Testis (tissue), 3 donors: Measurements from ENCODE around the gene FCRL6. TPM values are rescaled to one million over a fixed set of nuclear protein-coding genes. Genes with fewer than 3 reads are reported as not detected.

ENCODE experiments used
- DNase-seq: peaks from one replicate; pipeline ENCODE4 v3.0.0-alpha.2; 2019
- H3K27ac ChIP-seq, 2 donors: fragments of 200-600 bp; sonication (generic); one replicate each; pipeline ENCODE4 v1.5.1; 2019
- H3K27me3 ChIP-seq: fragments of 200-600 bp; sonication (generic); one replicate; pipeline ENCODE4 v1.5.1; 2019
- H3K36me3 ChIP-seq: fragments of 200-600 bp; sonication (generic); one replicate; pipeline ENCODE4 v1.5.1; 2017; ENCODE audit warnings: low read depth; ENCODE audit errors: missing control alignments
- H3K4me1 ChIP-seq: fragments of 200-600 bp; sonication (generic); one replicate; pipeline ENCODE4 v1.5.1; 2019
- H3K4me3 ChIP-seq, 2 donors: fragments of 200-600 bp; sonication (generic); one replicate each; pipeline ENCODE4 v1.5.1; 2017 to 2019
- H3K9me3 ChIP-seq: fragments of 200-600 bp; sonication (generic); one replicate; pipeline ENCODE4 v1.5.1; 2017
- CTCF ChIP-seq, 3 experiments: fragments of 450-650 bp in 2 of 3; fragments of 200-600 bp in 1 of 3; sonication (generic) in 1 of 3; IDR thresholded peaks; one replicate each; pipeline ENCODE4 v1.5.1; 2016 to 2019; ENCODE audit warnings: antibody characterized with exemption in 3 of 3, mild to moderate bottlenecking in 2 of 3, moderate library complexity in 1 of 3
- POLR2A ChIP-seq: fragments of 450-650 bp; IDR thresholded peaks from one replicate; pipeline ENCODE4 v1.6.1; 2017; ENCODE audit warnings: antibody characterized with exemption, mild to moderate bottlenecking, moderate library complexity
- WGBS, 2 donors: methylation state at CpG; one replicate each; pipeline ENCODE4 v1.1.5; 2018; 5-methylcytosine and 5-hydroxymethylcytosine counted together
- intact Hi-C: fragments of 100-400 bp; cut with DNase I; formaldehyde crosslinking; loops from one replicate; pipeline ENCODE4 v1.15.1; 2023; ENCODE audit warnings: low total_unique reads
- polyA plus RNA-seq: library from polyadenylated mRNA; stranded (reverse); fragments of 350-450 nt; fragmentation: Illumina TruSeq; extraction: RNeasy Lipid Tissue Mini Kit (QIAGEN cat#74804); gene quantifications from one replicate; pipeline ENCODE4 v1.2.3, GENCODE V29; 2014; ENCODE audit warnings: low read depth, low replicate concordance; ENCODE audit not compliant: insufficient read depth
- total RNA-seq, 2 donors: library from RNA; depleted of rRNA; stranded (reverse); fragments of >200 nt; gene quantifications; one replicate each; pipeline ENCODE4 v1.2.3, GENCODE V29; 2016

Gene FCRL6
- total and polyA plus RNA-seq, 3 donors from 2014 or later = 0.56 to 1.3 TPM; not detected in 1

DNA sequence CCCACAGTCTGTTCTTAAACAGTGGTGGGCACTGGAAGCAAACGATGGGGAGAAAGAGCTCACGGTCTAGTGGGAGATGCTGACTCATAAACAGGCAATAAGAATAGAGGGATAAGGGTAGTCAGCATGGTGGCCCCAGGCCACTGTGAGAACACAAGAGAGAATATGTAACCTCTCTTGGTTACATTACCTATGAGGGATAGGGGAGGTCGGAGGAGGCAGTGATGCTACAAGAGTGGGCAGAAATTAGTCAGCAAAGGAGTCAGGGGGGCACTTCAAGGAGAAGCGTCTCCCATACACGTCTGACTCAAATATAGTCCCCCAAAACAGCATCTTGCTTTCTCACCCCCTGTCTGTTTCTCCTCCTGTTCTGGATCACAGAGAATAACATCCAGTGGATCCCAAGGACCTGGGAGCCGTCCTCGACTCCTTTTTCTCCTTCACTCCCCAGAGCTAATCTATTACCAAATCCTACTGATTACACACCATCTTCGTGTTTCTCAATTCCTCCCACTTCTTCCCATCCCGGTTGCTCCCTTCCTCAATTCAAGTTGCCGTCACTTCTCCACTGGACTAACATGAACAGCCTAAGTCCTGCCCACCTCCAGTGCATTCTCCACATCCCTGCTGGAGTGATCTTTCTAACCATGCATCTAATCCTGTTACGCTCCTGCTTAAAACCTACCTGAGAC, 26.6 kb downstream of the FCRL6 start:
- Histone ChIP-seq H3K9me3 (no peaks in the 10 kb centered on the region), H3K27ac (no peak overlapping the region), H3K36me3 (no peaks in the 10 kb centered on the region), H3K4me3 (no peak overlapping the region), H3K27me3 (no peaks in the 10 kb centered on the region), H3K4me1 (no peaks in the 10 kb centered on the region)
- TF ChIP-seq POLR2A (no peak), CTCF (IDR thresholded peaks at IDR 0.05) (no peak)
- DNase-seq = no peak
- WGBS, 2 donors = 85 to 89% methylated on average over 11 of the region's 11 CpGs
- intact Hi-C loops = no loop called here

DNA sequence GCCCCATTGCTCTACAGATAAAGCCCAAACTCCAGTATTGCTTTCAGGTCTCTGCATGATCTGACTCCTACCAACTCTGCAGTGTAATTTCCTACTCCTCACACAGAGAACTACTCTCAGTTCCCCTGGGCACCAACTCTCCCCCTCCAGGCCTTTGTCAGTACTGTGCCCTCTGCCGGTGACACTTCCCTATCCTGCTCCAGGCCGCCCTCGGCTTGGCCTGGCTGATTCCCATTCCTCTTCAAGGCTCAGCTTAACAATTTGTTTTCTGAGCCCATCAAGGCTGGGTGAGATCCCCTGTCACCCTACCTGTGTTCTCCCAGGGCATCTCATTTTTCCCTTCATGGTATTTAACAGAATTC, 27.1 kb downstream of the FCRL6 start:
- H3K9me3 ChIP-seq = no peaks in the 10 kb centered on the region
- peak; percentile 59 for DNase-seq
- H3K27ac ChIP-seq = no peak overlapping the region
- H3K27me3 ChIP-seq = no peaks in the 10 kb centered on the region
- TF ChIP-seq CTCF (IDR thresholded peaks at IDR 0.05) = peak in 2 of 3 experiments; percentile 21 to 36
- TF ChIP-seq POLR2A = no peak
- WGBS, 2 donors = 48 to 67% methylated on average over 3 of the region's 3 CpGs
- intact Hi-C loops = no loop called here
- no peak overlapping the region for H3K4me3 ChIP-seq
- no peaks in the 10 kb centered on the region for H3K4me1 ChIP-seq
- no peaks in the 10 kb centered on the region for H3K36me3 ChIP-seq

DNA sequence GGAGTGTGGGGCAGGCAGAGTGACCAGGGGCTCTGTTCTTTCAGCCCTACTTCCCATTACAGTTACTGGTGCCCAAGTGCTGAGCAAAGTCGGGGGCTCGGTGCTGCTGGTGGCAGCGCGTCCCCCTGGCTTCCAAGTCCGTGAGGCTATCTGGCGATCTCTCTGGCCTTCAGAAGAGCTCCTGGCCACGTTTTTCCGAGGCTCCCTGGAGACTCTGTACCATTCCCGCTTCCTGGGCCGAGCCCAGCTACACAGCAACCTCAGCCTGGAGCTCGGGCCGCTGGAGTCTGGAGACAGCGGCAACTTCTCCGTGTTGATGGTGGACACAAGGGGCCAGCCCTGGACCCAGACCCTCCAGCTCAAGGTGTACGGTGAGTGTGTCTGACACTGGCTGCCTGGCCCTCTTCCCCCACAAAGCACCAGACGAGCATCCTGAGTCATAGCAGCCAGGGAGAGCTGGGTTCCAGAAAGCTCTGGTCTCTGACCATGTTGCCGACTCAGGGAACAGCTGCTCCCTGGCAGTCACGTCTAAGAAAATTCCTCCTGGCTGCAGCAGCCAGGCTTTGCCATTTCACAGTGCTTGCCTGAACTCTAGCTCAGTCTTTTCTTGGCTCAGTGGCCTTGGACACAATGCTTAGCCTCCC, 27.8 kb downstream of the FCRL6 start:
- no peaks in the 10 kb centered on the region for H3K4me1 ChIP-seq
- intact Hi-C loops = no loop called here
- TF ChIP-seq POLR2A (no peak), CTCF (IDR thresholded peaks at IDR 0.05) (no peak)
- no peaks in the 10 kb centered on the region for H3K27me3 ChIP-seq
- no peaks in the 10 kb centered on the region for H3K36me3 ChIP-seq
- H3K9me3 ChIP-seq = no peaks in the 10 kb centered on the region
- 55 to 57% methylated on average over 8 to 18 of the region's 18 CpGs for WGBS, 2 donors
- H3K27ac ChIP-seq = no peak overlapping the region
- no peak overlapping the region for H3K4me3 ChIP-seq
- DNase-seq = peak; percentile 48

DNA sequence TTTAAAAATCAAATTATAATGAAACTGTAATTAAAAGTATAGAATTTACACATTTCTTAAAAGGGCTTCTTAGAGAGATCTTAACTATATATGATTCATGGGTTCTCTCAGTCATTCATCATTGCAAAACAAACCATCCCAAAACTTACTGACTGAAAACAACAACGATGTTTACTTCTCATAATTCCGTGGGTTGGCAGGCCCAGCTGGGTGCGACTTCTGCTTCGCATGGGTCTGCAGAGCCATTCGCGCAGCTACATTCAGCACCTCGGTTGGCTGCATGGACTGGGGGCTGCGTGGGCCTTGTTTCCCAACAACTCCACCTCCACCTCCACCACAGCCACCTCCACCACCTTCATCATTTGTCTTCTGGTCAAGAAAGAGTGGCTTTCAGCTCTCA, 28.6 kb downstream of the FCRL6 start:
- Histone ChIP-seq H3K27ac (no peak overlapping the region), H3K27me3 (no peaks in the 10 kb centered on the region), H3K9me3 (no peaks in the 10 kb centered on the region), H3K36me3 (no peaks in the 10 kb centered on the region), H3K4me1 (no peaks in the 10 kb centered on the region), H3K4me3 (no peak overlapping the region)
- intact Hi-C loops = no loop called here
- 87 to 90% methylated on average over 8 of the region's 8 CpGs for WGBS, 2 donors
- DNase-seq = no peak
- TF ChIP-seq POLR2A (no peak), CTCF (IDR thresholded peaks at IDR 0.05) (no peak)
